ENCODE data around the gene AKAP6.

Gene AKAP6

DNA sequence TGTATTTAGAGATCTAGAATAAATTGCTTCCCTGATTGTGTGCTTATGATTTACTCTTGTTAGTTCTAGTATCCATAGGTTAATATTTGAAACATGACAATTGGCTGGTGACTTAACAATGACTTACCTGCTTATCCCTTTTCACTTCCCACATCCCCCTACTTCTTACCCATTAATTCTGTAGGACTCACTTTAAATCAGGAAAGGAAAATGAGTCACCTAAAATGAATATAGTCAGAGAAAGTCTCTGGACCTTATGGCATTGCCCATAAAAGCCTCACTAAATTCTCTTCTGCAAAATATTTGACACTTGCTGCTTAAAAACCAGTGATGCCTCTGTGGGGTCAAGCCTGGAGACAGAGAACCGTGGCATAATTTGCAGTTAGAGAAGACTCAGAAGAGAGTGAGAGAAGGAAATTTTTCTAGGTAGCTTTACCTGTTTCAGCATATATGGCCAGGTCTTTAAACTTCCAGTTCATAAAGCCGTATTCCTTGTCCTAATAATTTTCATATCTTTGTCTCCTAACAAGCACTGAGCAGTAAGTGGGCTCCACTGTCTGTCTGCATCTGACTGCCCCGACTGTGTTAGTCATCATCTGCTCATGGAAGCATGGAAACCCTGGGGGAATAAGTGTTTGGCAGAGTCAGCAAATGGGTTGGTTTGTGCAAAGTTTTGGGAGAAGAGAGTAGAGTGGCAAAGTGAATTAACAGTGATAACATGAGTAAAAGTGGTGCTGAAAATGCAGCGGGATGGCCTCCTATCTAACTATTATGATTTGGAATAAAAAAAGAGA is 294.4 kb downstream of the AKAP6 start:
- DNase-seq (ENCODE audit: low read depth) = no peak

DNA sequence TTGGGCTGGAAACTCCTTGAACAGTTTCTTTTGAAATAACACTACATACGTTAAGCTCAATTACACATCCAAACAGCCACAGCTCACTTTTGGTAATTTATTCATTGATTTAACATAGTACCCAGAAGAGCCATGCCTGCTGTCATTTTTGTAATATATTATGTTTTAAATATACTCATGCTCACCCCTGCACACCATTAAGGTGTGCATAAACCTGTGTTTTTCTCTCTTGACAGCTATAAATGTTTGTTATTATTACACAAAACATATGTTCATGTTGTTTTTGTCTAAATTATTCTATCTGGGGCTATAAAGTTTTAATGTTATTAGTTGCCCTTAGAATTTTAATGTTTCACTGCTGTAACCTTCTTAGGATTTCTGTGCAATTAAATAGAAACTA is 296.1 kb downstream of the AKAP6 start:
- DNase-seq (ENCODE audit: low read depth) = no peak

DNA sequence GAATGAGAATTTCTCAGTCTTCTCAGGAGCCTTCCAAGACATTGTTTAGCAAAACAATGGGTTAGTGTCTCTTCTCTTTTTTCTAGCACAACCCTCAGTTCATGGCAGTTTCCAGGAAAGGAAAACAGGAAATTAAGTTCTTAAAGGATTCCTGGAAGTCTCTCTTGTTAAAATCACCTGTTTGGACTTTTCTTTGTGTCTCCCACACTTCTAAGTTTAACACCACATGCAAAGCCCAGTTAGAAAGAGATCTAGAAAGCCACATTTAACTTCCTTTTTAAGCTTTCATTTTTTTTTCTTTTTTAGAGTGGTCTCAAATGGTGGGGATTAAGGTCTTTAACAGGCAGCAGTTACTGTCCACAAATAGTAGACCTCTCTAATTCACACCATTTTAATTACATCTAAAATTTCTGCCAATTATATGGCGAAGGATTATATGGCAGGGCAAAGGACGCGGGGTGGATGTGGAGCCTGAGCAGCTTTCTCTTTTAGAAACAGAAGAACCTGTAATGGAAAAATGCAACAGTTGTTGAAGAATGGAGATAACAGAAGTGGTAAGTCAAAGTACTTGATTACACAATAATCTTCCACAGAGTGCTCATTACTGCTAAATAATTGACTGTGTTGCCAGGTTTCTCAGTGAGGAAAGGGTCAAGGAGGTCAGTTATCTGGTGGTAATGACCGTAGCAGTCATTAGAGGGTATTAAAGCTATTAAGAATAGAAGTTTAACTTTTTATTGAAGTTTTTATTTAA is 298.6 kb downstream of the AKAP6 start:
- DNase-seq (ENCODE audit: low read depth) = no peak

DNA sequence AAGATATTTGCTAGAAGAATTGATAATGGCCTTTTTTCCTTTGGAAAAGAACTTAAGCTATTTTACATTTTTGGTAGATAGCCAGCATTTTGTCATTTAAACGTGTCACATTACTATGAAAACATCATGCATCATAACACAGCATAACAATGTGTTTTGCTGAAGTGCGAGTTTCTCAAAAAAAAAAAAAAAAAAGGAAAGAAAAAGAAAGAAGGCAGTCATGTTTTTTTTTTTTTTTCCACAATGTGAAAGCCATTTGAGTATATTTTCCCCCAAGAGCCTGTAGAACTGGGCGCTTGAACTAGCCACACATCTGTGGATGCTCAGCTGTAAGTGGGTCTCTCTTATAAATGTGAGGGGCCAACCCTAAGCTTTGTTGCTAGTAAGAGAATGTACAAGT is 300.1 kb downstream of the AKAP6 start:
- DNase-seq (ENCODE audit: low read depth) = no peak

DNA sequence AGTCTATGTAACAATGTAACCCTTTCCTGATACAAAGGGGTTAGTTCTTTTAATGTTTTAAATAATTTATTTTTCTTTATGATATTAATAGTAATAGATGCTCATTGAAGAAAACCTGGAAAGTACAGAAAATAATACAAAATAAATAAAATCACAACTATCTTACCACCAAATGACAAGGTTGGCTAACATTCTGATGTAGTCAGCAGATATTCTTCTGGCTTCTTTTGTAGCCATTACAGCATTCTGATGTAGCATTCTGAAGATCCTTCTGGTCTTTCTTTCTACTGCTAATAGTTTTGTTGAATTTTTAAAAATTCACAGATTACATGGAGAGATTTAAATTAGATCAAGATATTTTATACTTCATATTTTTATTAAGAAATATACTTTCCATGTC is 301.6 kb downstream of the AKAP6 start:
- DNase-seq (ENCODE audit: low read depth) = no peak

DNA sequence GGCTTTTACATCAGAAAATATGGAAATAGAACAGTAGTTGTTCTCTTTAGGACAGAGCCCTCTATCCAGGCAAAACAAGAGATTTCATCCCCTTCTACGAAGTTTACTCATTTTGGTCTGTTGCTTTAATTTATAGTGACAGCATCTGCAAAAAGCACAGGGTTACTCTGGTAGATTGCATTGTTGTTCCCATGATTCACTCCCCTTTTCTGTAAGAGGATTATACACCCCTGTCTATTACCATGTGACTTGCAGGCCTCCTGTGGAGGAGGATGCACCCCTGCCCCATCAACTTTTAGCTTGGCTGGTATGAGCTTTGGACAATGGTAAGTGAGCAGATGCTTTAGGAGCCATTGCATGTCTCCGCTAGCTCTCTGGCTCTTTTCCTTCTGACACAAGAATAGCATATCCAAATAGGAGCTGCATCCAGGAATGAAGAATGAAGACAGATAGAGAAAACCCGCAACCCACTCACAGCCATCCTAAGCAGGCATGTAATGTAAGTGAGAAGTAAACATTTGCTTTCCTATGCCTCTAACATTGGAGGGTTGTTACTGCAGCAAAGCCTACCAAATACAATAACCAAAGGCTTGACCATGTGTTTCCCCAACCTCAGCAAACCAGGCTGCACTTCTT is 304.2 kb downstream of the AKAP6 start:
- no peak for DNase-seq (ENCODE audit: low read depth)

DNA sequence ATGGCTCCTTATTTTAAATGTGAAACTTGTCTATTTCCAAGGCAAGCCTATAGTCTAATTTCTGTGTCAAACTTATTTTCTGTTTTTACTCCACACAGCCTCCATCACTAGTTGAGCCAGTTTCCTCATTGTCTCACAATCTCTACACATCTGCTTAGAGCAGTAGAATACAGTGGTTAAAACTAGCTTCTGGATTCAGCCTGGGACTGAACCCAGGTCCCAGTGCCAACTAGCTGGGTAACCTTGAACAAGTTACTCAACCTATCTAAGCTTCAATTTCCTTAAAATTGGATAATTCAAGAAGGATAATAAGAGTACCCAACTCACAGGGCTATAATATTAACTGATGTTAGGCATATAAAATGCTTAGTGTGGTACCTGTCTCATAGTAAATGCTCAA is 304.8 kb downstream of the AKAP6 start:
- no peak for DNase-seq (ENCODE audit: low read depth)

DNA sequence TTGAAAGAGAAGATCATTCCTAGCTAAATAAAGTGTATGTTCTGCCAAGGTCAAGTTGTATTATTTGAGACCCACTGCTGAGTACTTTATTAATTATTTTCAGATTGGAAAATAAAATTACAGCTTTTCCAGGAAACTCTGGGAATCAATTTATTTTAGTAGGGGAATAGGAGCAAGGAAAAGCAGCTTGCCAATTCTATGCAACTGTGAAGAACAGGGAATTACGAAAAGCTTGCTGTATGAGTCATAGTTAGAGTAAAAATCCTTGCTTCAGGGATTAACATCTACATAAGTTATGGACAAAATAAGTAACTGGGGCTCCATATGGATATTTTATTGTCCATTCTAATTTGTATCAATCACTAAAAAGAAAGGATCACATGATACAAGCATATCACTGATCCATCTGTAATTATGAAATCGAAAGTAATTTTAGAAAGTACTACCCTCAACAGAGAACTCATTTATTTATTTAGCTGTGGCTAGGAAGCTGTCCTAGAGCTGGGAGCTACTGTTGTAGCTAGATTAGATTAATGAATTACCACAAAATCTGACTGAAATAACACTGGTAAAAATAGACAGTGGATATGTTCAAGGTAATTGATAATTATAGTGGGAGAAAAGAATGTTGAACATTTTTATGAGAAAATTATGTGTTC is 306.1 kb downstream of the AKAP6 start:
- no peak for DNase-seq (ENCODE audit: low read depth)

DNA sequence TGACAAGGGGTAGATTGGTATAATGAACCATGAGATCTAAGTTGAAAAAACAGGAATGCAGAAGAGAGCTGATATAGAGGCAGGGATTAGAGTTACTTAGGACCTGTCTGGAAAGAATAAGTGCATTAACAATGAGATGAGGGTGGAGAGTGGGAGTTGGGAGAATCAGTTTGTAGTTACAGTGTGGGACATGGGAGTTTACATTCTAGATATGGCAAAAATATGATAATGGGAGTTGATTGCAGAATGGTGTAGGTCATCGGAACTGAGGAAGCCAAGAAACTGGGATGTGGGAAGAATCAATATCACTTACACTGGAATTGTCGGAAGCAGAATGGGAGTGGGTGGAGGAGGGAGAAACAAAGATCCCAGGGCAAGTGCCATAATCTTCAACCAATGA is 308.5 kb downstream of the AKAP6 start:
- DNase-seq (ENCODE audit: low read depth) = no peak

DNA sequence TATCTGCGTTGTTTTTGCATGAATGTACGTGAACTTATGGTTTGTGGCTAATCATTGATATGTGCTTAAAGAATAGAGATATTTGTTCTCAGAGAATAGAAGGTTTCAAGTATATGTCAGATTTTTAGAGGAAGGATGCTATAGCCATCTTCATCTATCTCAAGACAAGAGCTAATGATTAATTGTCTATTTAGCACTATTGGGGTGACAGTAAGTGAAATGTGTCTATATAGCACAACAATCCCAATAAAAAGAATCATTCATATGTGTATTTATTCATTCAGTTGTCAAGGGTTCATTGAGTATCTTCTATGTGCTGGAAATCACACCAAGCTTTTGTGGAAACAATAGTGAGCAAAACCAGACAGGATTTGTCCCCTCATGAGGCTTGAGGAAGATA is 310.1 kb downstream of the AKAP6 start:
- DNase-seq (ENCODE audit: low read depth) = no peak

DNA sequence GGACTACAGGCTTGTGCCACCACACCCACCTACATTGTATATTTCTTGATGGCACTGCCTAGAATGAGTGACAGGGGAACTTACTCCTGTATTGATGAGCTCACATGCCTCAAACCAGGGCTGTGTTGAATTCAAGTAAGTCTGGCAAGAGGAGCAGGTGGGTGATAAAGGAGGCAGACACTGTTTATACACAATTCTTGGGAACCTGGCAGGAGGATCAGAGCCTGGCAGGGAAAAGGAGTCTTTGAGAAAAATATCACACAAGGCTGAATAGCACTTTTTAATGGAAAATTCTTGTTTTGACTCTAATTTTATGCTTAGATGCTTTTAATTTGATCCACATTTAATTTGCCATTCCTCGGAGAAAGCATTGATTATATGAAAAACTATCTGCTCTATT is 316.5 kb downstream of the AKAP6 start:
- DNase-seq (ENCODE audit: low read depth) = no peak

DNA sequence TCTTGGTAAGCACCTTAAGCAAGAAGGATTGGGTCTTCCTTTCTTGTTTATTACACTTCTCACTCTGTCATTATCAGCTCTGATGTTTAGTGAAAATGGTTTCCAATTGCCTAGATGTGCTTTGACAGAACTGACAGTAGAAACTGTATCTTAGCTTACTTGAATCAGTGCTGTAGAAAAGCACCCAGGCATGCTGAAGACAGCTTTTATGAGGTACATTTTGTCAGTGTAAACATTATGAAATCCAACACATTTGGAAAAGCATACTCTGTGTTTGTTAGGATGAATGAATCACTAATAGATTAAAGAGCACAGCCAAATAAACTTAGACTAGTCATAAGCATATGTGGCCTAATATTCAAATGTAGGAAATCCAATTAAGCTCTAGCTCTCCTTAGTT is 319.3 kb downstream of the AKAP6 start:
- DNase-seq (ENCODE audit: low read depth) = no peak

DNA sequence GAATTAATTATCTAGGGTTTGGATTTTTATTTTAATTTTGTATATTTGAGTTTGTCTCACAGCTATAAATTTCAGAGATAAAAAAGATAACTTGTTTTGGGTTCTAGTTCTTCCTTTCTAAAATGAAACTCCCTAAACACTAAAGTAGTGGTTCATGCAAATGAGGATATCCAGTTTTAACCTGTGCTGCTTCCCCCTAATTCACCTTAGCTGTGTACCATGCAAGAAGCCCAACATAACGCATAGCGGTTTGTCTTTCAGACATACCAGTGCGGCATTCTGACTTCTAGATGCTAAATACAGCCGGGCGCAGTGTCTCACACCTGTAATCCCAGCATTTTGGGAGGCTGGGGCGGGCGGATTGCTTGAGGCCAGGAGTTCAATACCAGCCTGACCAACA is 320.9 kb downstream of the AKAP6 start:
- DNase-seq (ENCODE audit: low read depth) = no peak

DNA sequence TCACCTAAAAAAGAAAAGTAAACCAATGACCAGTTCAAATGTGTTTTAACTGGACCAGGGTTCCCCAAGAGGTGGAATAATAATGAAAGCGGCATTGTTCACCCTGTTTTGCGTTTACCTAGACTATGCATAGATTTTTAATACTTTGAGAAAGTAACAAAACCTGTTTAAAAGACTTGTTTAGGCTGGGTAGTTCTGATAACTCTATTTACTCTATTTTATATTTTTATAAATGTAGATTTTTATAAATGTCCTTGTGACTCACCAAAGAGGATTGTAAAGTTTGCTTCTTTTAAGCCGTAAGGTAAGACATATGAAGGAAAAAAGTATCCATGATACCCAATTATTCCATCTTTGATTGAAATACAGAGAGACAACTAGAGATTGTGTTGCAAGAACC is 321.6 kb downstream of the AKAP6 start:
- no peak for DNase-seq (ENCODE audit: low read depth)

DNA sequence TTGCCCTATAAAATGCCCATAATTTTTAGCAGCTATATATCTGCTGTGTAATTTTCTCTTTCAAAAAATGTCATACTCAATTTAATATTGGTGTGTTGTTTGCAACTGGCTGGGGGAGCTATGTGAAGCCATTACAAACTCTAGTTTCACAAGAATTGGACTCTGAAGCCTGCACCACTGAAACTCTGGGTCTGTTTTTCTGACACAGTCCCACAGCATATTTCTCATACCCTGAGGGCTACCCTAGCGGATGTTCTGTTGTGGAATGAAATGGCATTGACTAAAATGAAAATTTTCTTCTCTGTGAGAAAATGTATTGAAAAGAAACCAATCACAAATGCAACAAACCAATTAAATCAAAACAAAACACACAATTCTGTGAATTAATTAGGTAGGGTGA is 325.0 kb downstream of the AKAP6 start:
- no peak for DNase-seq (ENCODE audit: low read depth)

DNA sequence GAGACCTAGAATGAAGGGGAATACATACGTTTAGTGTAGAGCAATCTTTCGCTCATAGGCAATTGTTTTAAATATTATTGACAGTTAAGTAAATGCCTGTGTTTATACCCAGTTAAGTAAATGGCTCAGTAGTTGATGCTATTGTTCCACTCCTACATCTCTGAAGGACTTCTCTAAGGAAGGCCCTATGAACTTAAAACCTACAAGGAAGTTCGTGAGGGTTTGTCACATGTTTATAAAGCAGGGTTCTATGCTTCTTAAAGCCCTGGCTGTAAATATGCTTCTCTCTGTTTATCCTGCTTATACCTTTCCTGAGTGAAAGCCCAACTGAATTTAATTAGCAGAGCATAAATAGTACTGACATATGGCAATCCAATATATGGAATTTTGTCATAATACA is 327.5 kb downstream of the AKAP6 start:
- no peak for DNase-seq (ENCODE audit: low read depth)

DNA sequence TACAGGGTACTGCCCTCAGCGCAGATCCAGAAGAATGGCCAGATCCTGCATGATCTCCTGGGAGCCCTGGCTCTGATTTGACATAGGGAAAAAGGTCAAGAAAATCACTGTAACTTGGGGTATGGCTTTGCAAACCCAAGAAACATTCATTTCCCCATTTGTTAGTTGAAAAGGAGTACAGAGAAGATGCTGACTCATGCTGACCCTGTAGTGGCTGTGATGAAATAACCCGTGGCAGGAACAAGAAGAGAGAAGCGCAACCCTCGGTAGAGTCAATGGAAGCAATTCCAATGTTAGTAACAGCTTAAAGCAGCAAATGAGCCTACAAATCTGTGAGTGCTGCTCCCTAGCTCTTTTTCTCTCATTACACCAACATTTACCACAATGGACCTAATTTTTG is 328.0 kb downstream of the AKAP6 start:
- DNase-seq (ENCODE audit: low read depth) = no peak

DNA sequence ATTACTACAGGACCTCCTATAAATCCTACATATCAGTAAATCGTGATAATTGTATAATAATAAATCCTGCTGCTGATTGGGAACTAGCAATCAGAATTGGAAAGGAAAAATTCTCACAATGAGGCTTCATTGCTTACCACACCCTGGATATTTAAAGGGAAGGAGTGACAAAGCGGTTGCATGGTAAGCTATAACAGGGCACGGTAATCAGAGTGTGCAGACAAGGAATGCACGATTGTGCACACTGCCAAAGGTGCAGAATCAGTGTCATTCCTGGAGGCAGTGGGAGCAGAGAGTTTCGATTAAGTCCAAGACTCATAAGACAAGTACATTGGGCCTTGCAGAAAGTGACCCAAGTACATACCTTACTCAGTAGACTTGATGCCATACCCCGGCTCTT is 332.1 kb downstream of the AKAP6 start:
- no peak for DNase-seq (ENCODE audit: low read depth)

DNA sequence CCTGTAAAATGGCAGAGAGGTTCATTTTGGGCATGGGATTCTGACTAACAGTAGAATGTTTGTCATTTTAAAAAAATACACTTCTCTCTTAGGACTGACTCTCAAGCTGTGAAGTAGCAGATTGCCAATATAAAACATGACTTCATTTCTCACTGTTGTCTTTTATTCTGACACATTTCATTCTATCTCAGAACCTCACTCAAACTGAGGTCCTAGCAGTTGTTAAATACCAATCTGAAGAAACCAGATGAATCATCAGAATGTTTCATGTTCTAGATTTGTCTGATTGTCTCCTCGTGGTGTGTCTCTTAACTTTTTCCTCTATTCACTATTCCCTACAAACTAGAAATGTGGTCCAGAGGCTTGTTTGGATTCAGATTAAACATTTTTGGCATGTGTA is 333.1 kb downstream of the AKAP6 start:
- no peak for DNase-seq (ENCODE audit: low read depth)

DNA sequence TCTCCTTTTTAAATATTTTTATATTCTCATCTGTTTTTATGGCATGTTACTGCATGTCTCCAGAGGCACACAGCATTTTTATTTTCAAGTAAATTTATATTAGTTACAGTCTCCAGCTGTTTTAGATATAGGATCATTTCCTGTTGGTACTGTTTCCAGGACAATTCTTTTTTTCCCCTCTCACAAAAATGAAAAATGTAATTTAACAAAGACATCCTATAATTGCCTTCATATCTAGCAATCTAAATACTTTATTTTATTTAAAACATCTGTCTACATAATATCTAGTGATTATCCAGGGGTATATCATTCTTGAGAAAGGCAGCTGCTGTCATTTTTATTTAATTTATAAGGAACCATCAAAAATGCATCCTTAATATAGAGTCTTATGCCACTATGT is 337.2 kb downstream of the AKAP6 start:
- DNase-seq (ENCODE audit: low read depth) = no peak

DNA sequence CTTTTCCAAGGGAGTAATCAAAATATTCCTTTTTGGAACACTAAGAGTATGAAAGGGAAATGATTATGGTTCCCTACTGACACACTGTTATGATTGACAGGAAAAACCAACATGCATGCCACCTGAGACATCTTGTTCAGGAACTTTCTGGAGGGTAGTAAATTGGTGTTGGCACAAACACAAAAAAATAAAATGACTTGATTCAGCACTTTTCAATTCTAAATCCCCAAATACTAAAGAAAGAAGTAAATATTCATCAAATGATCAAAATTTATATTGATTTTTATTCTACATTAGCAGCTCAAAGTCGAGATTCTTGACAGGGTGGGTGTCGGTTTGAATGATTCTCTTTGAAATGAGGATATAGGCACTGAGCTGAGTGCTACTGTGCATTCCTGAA is 338.2 kb downstream of the AKAP6 start:
- DNase-seq (ENCODE audit: low read depth) = no peak

DNA sequence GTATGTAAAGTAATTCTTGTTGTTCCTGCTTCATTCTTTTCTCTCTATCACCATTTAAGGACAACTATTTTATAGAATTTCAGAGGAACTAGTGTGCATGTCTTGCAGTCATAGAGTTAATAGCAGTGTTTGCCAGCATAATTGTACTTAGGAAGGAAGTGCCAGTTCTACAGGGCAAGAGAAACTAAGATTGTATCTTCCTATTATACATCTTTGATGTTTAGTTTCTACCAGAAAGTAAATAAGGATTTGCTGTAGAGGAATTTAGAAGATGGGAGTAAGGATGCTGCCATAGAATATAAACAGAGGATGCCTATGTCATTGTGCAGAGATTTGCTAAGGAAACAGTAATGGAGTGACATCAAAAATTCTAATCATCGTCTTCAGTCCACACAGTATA is 338.7 kb downstream of the AKAP6 start:
- DNase-seq (ENCODE audit: low read depth) = no peak

DNA sequence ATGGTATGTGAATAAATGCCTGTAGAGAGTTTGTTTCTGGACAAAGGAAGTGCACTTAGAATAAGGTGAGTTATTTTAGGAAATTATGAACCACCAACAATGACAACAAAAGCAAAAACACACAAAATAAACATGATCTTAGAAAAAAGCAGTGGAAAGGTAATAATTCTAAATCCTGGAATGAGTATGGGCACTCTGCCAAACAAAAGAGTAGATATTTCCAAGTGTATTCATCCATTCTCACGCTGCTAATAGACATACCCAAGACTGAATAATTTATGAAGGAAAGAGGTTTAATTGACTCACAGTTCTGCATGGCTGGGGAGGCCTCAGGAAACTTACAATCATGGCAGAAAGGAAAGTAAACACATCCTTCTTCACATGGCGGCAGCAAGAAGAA is 340.3 kb downstream of the AKAP6 start:
- DNase-seq (ENCODE audit: low read depth) = no peak
